SK-N-SH (cell line): ENCODE results near the gene OR9A2. TPM values are rescaled to one million over a fixed set of nuclear protein-coding genes. Genes with fewer than 3 reads are reported as not detected.
"Not testable (repeated sequence)": the region's sequence is repeated elsewhere in the genome, so short reads cannot be mapped to it uniquely, and the experiment has no call there.

Experiments used
- CTCF ChIA-PET: fragments of 300-600, 350-600 bp; formaldehyde crosslinking; extraction: SDS; loops from one replicate; lab custom pipeline; 2021; lab: Yijun Ruan, JAX
- POLR2A ChIA-PET: fragments of 350-600 bp; sonication (Branson Sonifier 250); formaldehyde crosslinking; extraction: SDS; loops from one replicate; lab custom pipeline; 2020; ENCODE audit warnings: antibody characterized with exemption, inconsistent platforms; lab: Yijun Ruan, JAX
- DNase-seq: peaks from one replicate; pipeline ENCODE4 v3.0.0; 2012
- H2AFZ ChIP-seq: fragments of 200-600 bp; sonication (generic); 2 replicates; pipeline ENCODE4 v1.8.1; 2016; ENCODE audit warnings: antibody characterized with exemption, mild to moderate bottlenecking, low read depth
- H3F3A ChIP-seq: fragments of 200-600 bp; sonication (generic); replicated peaks from 2 replicates; pipeline ENCODE3; 2016; ENCODE audit warnings: antibody characterized with exemption, mild to moderate bottlenecking; ENCODE audit not compliant: insufficient read depth
- H3K27ac ChIP-seq, 2 experiments: fragments of 200-500 bp in 1 of 2; fragments of 200-600 bp in 1 of 2; sonication (Bioruptor generic) in 1 of 2; sonication (generic), shearing (Covaris generic) in 1 of 2; 2 replicates each; pipeline versions ENCODE4 v1.5.1 to v1.6.1; 2014 to 2016; ENCODE audit warnings: low read depth in 2 of 2, inconsistent platforms in 1 of 2, low read length in 1 of 2, mild to moderate bottlenecking in 1 of 2, mixed read lengths in 1 of 2
- H3K27me3 ChIP-seq: fragments of 200-600 bp; sonication (generic), shearing (Covaris generic); 2 replicates; pipeline ENCODE4 v1.6.1; 2016; ENCODE audit warnings: mixed run types; ENCODE audit not compliant: insufficient read depth
- H3K36me3 ChIP-seq, 2 experiments: fragments of 200-500 bp in 1 of 2; fragments of 200-600 bp in 1 of 2; sonication (Bioruptor generic) in 1 of 2; sonication (generic) in 1 of 2; replicated peaks in 1 of 2; 2 replicates each; pipeline versions ENCODE3 to v1.5.1; 2014 to 2016; ENCODE audit warnings: low read length in 1 of 2, mild to moderate bottlenecking in 1 of 2; ENCODE audit not compliant: insufficient read depth in 2 of 2, control insufficient read depth in 1 of 2
- H3K4me1 ChIP-seq, 2 experiments: fragments of 200-500 bp in 1 of 2; fragments of 200-600 bp in 1 of 2; sonication (Bioruptor generic) in 1 of 2; sonication (generic), shearing (Covaris generic) in 1 of 2; 2 replicates each; pipeline versions ENCODE4 v1.5.1 to v1.6.1; 2014 to 2016; ENCODE audit warnings: low read depth in 1 of 2, low read length in 1 of 2, mixed run types in 1 of 2; ENCODE audit not compliant: insufficient read depth in 2 of 2, control insufficient read depth in 1 of 2
- H3K4me2 ChIP-seq: fragments of 200-600 bp; sonication (generic), shearing (Covaris generic); 2 replicates; pipeline ENCODE4 v1.6.1; 2017; ENCODE audit warnings: mixed run types
- H3K4me3 ChIP-seq, 2 experiments: fragments of 200-500 bp in 1 of 2; fragments of 200-600 bp in 1 of 2; sonication (Bioruptor generic) in 1 of 2; sonication (generic), shearing (Covaris generic) in 1 of 2; 2 replicates each; pipeline versions ENCODE4 v1.5.1 to v1.8.1; 2014 to 2016; ENCODE audit warnings: low read depth in 2 of 2, inconsistent platforms in 1 of 2, low read length in 1 of 2, mild to moderate bottlenecking in 1 of 2, mixed read lengths in 1 of 2, moderate library complexity in 1 of 2
- H3K79me2 ChIP-seq: fragments of 200-600 bp; sonication (generic); 2 replicates; pipeline ENCODE4 v1.8.1; 2017; ENCODE audit warnings: mild to moderate bottlenecking; ENCODE audit not compliant: insufficient read depth
- H3K9ac ChIP-seq: fragments of 200-600 bp; sonication (generic); 2 replicates; pipeline ENCODE4 v1.6.1; 2017; ENCODE audit warnings: mixed run types
- H3K9me2 ChIP-seq: fragments of 200-600 bp; sonication (generic); 2 replicates; pipeline ENCODE4 v1.6.1; 2017; ENCODE audit warnings: mixed run types
- H3K9me3 ChIP-seq: fragments of 200-600 bp; sonication (generic); 2 replicates; pipeline ENCODE4 v1.6.1; 2017; ENCODE audit warnings: mixed run types, mild to moderate bottlenecking, moderate library complexity
- H4K20me1 ChIP-seq: fragments of 200-600 bp; sonication (generic); 2 replicates; pipeline ENCODE4 v1.6.1; 2017; ENCODE audit warnings: mild to moderate bottlenecking, mixed run types; ENCODE audit not compliant: insufficient read depth
- WGBS: methylation state at CpG from one replicate; pipeline ENCODE4 v1.1.6; 2017; ENCODE audit warnings: low lambda C conversion rate; 5-methylcytosine and 5-hydroxymethylcytosine counted together
- polyA plus RNA-seq, 3 experiments: library from polyadenylated mRNA; depleted of rRNA; stranded (reverse); fragments of >200 nt; gene quantifications; 2 replicates each; pipeline ENCODE4 v1.2.3, GENCODE V29; 2012

Gene OR9A2
- polyA plus RNA-seq, 1 of the 3 experiments (the other 2 are of a cell fraction), result not detected

GRCh38 chr7:142978402-142978801, 48.5 kb downstream of the OR9A2 start:
- H3K27ac ChIP-seq, H3F3A ChIP-seq, H3K36me3 ChIP-seq, H3K4me1 ChIP-seq, H3K9ac ChIP-seq, H3K27me3 ChIP-seq, POLR2A ChIA-PET, H3K9me2 ChIP-seq, H4K20me1 ChIP-seq, H3K4me3 ChIP-seq, DNase-seq, H3K79me2 ChIP-seq, H3K4me2 ChIP-seq, H2AFZ ChIP-seq, H3K9me3 ChIP-seq: not testable (repeated sequence)
- CTCF ChIA-PET, result interaction anchor here (2.0 kb wide), 1 partner anchor 237 kb away, joined by 4 read pairs; no protein-coding TSS in a partner anchor
- 26% methylated on average over 4 of the region's 4 CpGs for WGBS

Other genes with a start within 250 kb of the OR9A2 start
- 1.2 and 1.8 TPM in 2 replicates for gene EPHB6, start 172.1 kb downstream of the OR9A2 start, polyA plus RNA-seq (2012; rRNA removed)
- gene TRPV6, start 141.4 kb downstream of the OR9A2 start, polyA plus RNA-seq (2012; rRNA removed), result not detected in 2 replicates
- gene TRPV5, start 93.4 kb downstream of the OR9A2 start, polyA plus RNA-seq (2012; rRNA removed), result not detected in 2 replicates
- not detected in 2 replicates for gene LLCFC1, start 87.6 kb downstream of the OR9A2 start, polyA plus RNA-seq (2012; rRNA removed)
- 0.05 and 0.18 TPM in 2 replicates for gene KEL, start 64.8 kb downstream of the OR9A2 start, polyA plus RNA-seq (2012; rRNA removed)
- not detected in 2 replicates for gene OR6V1, start 25.2 kb upstream of the OR9A2 start, polyA plus RNA-seq (2012; rRNA removed)
- not detected in 2 replicates for gene PIP, start 104.9 kb upstream of the OR9A2 start, polyA plus RNA-seq (2012; rRNA removed)
- not detected in 2 replicates for gene TAS2R39, start 156.3 kb upstream of the OR9A2 start, polyA plus RNA-seq (2012; rRNA removed)
- not detected in 2 replicates for gene TAS2R40, start 194.9 kb upstream of the OR9A2 start, polyA plus RNA-seq (2012; rRNA removed)
- 299 and 354 TPM in 2 replicates for gene GSTK1, start 236.3 kb upstream of the OR9A2 start, polyA plus RNA-seq (2012; rRNA removed)